VCaP (cell line): ENCODE measurements around the gene CADM3.

ENCODE experiments used
- H3K27ac ChIP-seq: fragments of 450-650 bp; 2 replicates; pipeline ENCODE4 v1.5.1; 2017
- CTCF ChIP-seq: fragments of 450-650 bp; conservative IDR thresholded peaks from 2 replicates; pipeline ENCODE4 v1.5.1; 2017; ENCODE audit warnings: mild to moderate bottlenecking, moderate library complexity

Gene CADM3

GRCh38 chr1:159207774-159208173 is 36.4 kb downstream of the CADM3 start:
- no peak for TF ChIP-seq CTCF
- no peak overlapping the region for H3K27ac ChIP-seq

- no peak for TF ChIP-seq CTCF
- H3K27ac ChIP-seq: no peak overlapping the region
These were observed 36.9 kb downstream of the CADM3 start for GRCh38 chr1:159208175-159208825.

- no peak for TF ChIP-seq CTCF
- H3K27ac ChIP-seq: no peak overlapping the region
These were observed 37.6 kb downstream of the CADM3 start for GRCh38 chr1:159209061-159209460.

- H3K27ac ChIP-seq: no peak overlapping the region
- peak; percentile 91 for TF ChIP-seq CTCF
These were observed 40.1 kb downstream of the CADM3 start for GRCh38 chr1:159211331-159212136.

GRCh38 chr1:159212596-159212995 is 41.2 kb downstream of the CADM3 start:
- no peak overlapping the region for H3K27ac ChIP-seq
- TF ChIP-seq CTCF: no peak

GRCh38 chr1:159214149-159214760 is 42.8 kb downstream of the CADM3 start:
- peak; percentile 95 for TF ChIP-seq CTCF
- no peak overlapping the region for H3K27ac ChIP-seq
